Bronchial epithelial cell (primary cell): ENCODE results near the gene RAI14. TPM values are rescaled to one million over a fixed set of nuclear protein-coding genes. Genes with fewer than 3 reads are reported as not detected.
A peak's percentile ranks its signal among the peaks of the same experiment; 100 is the strongest.

Experiments
- DNase-seq: peaks from one replicate; pipeline ENCODE4 v3.0.0-alpha.2; 2010; ENCODE audit warnings: low read depth
- FAIRE-seq: peaks from 2 replicates; lab custom pipeline; 2011; peaks lifted over from hg19 to GRCh38; lab: Jason Lieb, UNC
- H3K27me3 ChIP-seq: 2 replicates; pipeline ENCODE4 v1.5.1; 2011; ENCODE audit warnings: low read length; ENCODE audit not compliant: control insufficient read depth, insufficient read depth
- H3K36me3 ChIP-seq: 2 replicates; pipeline ENCODE4 v1.5.1; 2011; ENCODE audit warnings: low read length; ENCODE audit not compliant: control insufficient read depth, insufficient read depth
- H3K4me3 ChIP-seq: 2 replicates; pipeline ENCODE4 v1.5.1; 2011; ENCODE audit warnings: mild to moderate bottlenecking, low read depth, low read length, control low read depth
- total RNA-seq: library from RNA; depleted of rRNA; stranded (reverse); fragments of >200 nt; gene quantifications from 2 replicates; pipeline ENCODE4 v1.2.1, GENCODE V29; 2014
- TF ChIP-seq, protein P1 (sequence below): IDR thresholded peaks from 2 replicates; pipeline ENCODE4 v1.5.1; 2011; ENCODE audit warnings: mild to moderate bottlenecking, moderate library complexity, low read length, control low read depth, inconsistent platforms; ENCODE audit not compliant: insufficient read depth, severe bottlenecking

The RAI14 gene
- total RNA-seq, 1 donor from 2014 or later = 60.0 TPM

DNA sequence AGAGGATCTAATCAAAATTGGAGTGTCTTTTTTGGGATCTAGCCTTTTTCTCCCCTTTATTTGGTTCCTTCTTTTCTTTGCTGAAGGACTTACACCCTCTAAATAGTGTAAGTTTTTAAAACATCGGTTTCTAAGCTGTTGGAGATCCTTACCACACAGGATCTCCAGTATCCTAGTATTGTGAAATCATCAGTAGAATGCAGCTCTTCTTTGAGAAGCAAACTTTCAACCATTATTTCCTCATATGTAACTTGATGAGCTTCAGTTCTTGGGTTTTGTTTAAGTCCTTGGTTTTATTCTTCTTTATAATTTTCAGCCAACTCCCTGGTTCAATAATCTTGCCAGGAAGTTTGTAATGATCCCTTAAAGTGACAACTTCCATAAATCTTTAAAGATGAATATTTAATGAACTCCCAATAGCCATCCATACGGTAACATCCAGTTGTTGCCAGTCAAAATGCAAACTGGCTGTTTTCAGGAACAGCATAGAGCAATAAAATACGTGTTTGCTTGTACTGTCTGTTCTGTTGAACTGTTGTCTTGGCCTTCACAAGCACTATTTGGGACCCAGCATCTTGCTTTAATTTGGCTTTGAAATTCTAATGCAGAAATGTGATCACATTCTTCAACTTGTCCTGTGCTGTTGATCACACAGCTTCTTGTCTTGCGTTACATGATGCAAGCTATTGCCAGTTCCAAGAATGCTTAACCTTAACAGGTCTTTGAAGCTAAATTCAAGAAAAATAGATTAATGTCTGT is 148.0 kb downstream of the RAI14 start:
- no peak overlapping the region for H3K4me3 ChIP-seq
- FAIRE-seq (no peak), DNase-seq (no peak)
- peaks cover 7% of the 10 kb centered on the region for H3K36me3 ChIP-seq
- TF ChIP-seq, protein P1, sequence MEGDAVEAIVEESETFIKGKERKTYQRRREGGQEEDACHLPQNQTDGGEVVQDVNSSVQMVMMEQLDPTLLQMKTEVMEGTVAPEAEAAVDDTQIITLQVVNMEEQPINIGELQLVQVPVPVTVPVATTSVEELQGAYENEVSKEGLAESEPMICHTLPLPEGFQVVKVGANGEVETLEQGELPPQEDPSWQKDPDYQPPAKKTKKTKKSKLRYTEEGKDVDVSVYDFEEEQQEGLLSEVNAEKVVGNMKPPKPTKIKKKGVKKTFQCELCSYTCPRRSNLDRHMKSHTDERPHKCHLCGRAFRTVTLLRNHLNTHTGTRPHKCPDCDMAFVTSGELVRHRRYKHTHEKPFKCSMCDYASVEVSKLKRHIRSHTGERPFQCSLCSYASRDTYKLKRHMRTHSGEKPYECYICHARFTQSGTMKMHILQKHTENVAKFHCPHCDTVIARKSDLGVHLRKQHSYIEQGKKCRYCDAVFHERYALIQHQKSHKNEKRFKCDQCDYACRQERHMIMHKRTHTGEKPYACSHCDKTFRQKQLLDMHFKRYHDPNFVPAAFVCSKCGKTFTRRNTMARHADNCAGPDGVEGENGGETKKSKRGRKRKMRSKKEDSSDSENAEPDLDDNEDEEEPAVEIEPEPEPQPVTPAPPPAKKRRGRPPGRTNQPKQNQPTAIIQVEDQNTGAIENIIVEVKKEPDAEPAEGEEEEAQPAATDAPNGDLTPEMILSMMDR = no peak
- no peaks in the 10 kb centered on the region for H3K27me3 ChIP-seq

DNA sequence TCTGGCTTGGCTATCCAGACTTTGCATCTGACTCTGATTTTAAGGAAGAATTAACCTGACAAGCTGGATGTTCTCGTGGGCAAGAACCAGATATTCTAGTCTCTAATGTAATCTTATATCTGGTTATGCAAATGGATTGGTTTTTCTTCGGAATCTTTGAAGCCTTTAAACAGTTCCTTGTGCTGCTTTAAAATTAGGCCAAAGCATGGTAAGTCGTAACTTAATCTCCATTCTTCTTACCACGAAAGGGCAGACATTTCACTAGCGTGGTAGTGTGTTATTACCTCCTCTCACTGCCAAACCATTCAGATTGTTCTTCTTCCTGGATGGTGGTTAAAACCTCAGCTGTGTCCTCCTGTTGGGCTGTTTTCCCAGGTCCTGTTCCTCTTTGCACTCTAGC is 148.8 kb downstream of the RAI14 start:
- DNase-seq (no peak), FAIRE-seq (peak; percentile 23)
- Histone ChIP-seq H3K4me3 (no peak overlapping the region), H3K27me3 (no peaks in the 10 kb centered on the region), H3K36me3 (peaks cover 7% of the 10 kb centered on the region)
- TF ChIP-seq, protein P1 = no peak

DNA sequence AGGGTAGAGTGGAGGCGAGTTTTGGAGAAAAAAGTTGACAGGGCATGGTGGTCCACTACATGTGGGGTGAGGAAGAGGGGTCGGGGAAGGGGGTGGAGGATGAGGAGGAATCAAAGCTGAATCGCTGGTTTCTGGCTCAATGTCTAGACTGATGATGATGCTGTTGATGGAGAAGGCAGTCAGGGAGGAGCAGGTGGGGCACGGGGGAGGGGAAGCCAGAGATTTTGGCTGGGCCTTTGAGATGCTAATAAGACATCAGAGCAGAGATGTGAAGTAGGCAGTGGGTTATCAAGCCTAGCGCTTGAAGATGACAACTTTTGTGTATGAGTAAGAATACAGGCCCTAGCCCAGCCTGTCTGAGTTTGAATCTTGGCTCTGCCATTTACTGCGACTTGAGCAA is 150.4 kb downstream of the RAI14 start:
- Histone ChIP-seq H3K4me3 (no peak overlapping the region), H3K27me3 (no peaks in the 10 kb centered on the region), H3K36me3 (peaks cover 5% of the 10 kb centered on the region)
- DNase-seq (no peak), FAIRE-seq (no peak)
- TF ChIP-seq, protein P1 = no peak

DNA sequence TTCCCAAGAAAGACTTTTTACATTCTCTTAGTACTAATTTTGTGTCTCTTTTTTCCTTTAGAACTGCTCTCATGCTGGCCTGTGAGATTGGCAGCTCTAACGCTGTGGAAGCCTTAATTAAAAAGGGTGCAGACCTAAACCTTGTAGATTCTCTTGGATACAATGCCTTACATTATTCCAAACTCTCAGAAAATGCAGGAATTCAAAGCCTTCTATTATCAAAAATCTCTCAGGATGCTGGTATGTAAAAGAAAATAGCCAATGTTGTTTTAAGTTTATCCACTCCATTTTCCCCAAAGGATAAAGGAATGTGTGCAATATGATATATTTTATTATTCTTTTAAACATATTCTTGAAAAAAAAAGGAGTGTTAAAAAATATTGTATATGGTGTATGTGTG is 155.6 kb downstream of the RAI14 start:
- FAIRE-seq (no peak), DNase-seq (no peak)
- H3K36me3 ChIP-seq = peaks cover 1% of the 10 kb centered on the region
- TF ChIP-seq, protein P1 = no peak
- no peak overlapping the region for H3K4me3 ChIP-seq
- no peaks in the 10 kb centered on the region for H3K27me3 ChIP-seq

DNA sequence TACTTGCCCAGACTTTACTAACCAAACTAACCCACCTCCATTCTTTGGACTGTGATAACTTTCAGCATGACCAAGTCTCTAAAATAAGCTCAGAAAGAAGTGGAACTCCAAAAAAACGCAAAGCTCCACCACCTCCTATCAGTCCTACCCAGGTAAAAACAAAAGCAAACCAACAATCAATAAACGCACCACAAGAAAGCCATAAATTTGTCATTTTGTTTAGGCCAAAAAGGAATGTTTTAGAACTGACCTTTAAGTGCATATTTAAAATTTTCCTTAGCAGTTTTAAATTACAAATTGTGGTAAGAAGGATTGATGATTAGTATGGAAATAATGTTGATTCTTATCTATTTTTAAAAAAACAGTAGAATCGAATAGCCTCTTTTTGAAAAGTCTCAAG is 157.4 kb downstream of the RAI14 start:
- H3K4me3 ChIP-seq = no peak overlapping the region
- H3K36me3 ChIP-seq = no peaks in the 10 kb centered on the region

More for the DNA sequence above, 157.4 kb downstream of the RAI14 start:
- no peak for FAIRE-seq
- no peaks in the 10 kb centered on the region for H3K27me3 ChIP-seq
- DNase-seq = no peak
- TF ChIP-seq, protein P1 = no peak
